NCI-H345 treated with DMSO at 0.1 percent for 48 hours (cell line): Measurements from ENCODE around the gene TRPC6.
"Not testable (repeated sequence)": the region's sequence is repeated elsewhere in the genome, so short reads cannot be mapped to it uniquely, and the experiment has no call there.

Experiments
- DNase-seq: peaks from one replicate; lab custom pipeline; 2025; ENCODE audit not compliant: unreplicated experiment; lab: John Stamatoyannopoulos, UW

Gene TRPC6

GRCh38 chr11:101523193-101523592, 60.6 kb downstream of the TRPC6 start:
- no peak for DNase-seq

- no peak for DNase-seq
These were observed 62.0 kb downstream of the TRPC6 start for GRCh38 chr11:101521821-101522220.

GRCh38 chr11:101516546-101516945, 67.3 kb downstream of the TRPC6 start:
- no peak for DNase-seq

GRCh38 chr11:101511065-101511464, 72.7 kb downstream of the TRPC6 start:
- no peak for DNase-seq

GRCh38 chr11:101510591-101510990, 73.2 kb downstream of the TRPC6 start:
- DNase-seq = no peak

GRCh38 chr11:101509922-101510321, 73.9 kb downstream of the TRPC6 start:
- DNase-seq = no peak

- no peak for DNase-seq
These were observed 75.4 kb downstream of the TRPC6 start for GRCh38 chr11:101508370-101508769.

GRCh38 chr11:101498891-101499290, 84.9 kb downstream of the TRPC6 start:
- DNase-seq = no peak

- no peak for DNase-seq
These were observed 86.5 kb downstream of the TRPC6 start for GRCh38 chr11:101497291-101497690.

GRCh38 chr11:101487775-101488174, 96.0 kb downstream of the TRPC6 start:
- DNase-seq = no peak

GRCh38 chr11:101482556-101483124, 101.2 kb downstream of the TRPC6 start:
- DNase-seq = no peak

- DNase-seq = no peak
These were observed 105.0 kb downstream of the TRPC6 start for GRCh38 chr11:101478587-101479369.

- DNase-seq = no peak
These were observed 105.9 kb downstream of the TRPC6 start for GRCh38 chr11:101477926-101478325.

- DNase-seq = no peak
These were observed 107.6 kb downstream of the TRPC6 start for GRCh38 chr11:101476191-101476590.

- DNase-seq = no peak
These were observed 108.1 kb downstream of the TRPC6 start for GRCh38 chr11:101475699-101476098.

- DNase-seq = no peak
These were observed 109.1 kb downstream of the TRPC6 start for GRCh38 chr11:101474666-101475065.

- DNase-seq = no peak
These were observed 112.8 kb downstream of the TRPC6 start for GRCh38 chr11:101470881-101471520.

- DNase-seq = no peak
These were observed 113.4 kb downstream of the TRPC6 start for GRCh38 chr11:101470419-101470818.

- DNase-seq = no peak
These were observed 117.5 kb downstream of the TRPC6 start for GRCh38 chr11:101466352-101466751.

GRCh38 chr11:101464388-101464787, 119.4 kb downstream of the TRPC6 start:
- DNase-seq = not testable (repeated sequence)

GRCh38 chr11:101459020-101459419, 124.8 kb downstream of the TRPC6 start:
- DNase-seq = no peak

- DNase-seq = no peak
These were observed 125.6 kb downstream of the TRPC6 start for GRCh38 chr11:101458161-101458560.
